GM18870 (cell line): ENCODE results near the gene P2RY8.

ENCODE experiments used
- ATAC-seq: cut with Tn5 transposase; IDR thresholded peaks from one replicate; pipeline ENCODE4 v1.9.1; 2021; ENCODE audit warnings: moderate library complexity; ENCODE audit not compliant: unreplicated experiment

Gene P2RY8

DNA sequence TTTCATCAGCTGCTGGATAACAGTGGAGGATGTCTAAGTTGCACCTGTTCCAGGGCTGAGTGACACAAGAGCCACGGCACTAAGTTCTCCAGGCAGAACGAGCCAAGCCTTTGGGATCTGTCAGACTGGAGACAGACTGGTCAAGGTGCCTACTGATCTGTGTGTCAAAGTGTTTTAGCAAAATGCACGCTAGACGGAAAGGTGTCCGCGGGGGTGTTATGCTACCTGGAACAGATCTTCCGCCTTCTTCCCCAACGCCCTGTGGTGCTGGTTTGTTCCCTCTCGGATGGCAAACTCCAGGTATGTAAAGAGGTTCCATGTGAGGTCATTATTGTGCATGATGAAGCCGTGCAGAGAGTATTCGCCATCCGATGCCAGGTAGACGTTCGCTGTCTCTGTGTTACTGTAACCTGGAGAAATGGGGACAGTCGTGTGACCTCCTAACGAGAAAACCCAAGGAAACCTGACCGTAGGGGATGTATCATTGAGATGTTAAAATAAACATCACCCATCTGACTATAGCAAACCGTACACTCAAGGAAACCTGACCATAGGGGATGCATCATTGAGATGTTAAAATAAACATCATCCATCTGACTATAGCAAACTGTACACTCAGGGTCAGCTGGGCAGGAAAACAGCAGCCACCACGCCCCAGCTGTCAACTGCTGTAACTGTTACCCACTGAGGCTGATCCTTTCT is 115.4 kb downstream of the P2RY8 start:
- ATAC-seq, result no peak

DNA sequence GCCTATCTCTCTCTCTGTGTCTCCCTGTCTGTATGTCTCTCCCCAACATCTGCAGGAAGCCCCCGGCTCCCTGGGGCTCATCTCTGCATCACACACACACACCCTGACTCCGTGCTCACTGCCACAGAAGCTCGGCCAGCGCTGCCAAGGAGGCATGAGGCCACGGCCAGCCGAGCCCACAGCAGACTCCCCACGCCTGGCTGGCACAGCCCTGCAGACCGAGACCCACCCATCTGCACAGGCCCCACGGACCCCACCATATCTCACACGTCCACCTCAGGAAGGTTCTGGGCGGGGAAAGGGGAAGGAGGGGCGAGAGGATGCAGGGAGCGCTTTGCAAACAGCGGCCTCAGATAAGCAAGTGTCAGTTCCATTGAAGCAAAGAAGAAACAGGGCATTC is 116.6 kb downstream of the P2RY8 start:
- no peak for ATAC-seq

DNA sequence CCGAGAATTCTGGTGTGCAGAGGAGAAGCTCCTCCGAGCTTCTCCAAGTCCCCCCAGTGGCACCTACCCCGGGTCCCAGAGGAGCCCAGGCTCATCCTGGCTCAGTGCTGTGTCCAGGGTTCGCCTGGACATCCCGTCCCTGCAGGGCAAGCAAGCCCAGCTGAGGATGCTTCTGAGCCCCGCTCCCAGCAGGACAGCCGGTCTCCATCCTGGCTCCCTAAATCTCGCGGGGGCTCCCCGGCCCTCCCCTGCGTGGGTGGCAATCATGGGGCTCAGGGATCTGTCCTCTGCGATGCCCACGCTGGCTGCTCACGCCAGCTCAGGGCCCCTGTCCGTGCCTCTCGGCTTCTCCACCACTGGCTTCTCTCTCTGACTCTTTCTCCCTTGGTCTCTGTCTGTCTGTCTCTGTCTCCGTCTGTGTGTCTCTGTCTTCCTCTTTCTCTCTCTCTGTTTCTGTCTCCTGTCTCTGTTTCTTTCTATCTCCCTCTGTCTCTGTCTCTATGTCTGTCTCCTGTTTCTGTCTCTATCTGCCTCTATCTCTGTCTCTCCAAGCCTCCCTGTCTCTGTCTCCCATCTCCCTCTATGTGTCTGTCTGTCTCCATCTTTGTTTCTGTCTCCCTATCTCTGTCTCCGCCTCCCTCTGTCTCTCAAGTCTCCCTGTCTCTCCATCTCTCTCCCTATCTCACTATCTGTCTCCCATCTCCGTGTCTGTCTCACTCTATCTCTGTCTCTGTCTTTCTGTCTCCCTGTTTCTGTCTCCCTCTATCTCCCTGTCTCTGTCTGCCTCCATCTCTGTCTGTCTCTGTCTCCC is 117.2 kb downstream of the P2RY8 start:
- ATAC-seq, result no peak

- ATAC-seq, result no peak
These were observed 118.0 kb downstream of the P2RY8 start for GRCh38 chrX:1418901-1419544.

DNA sequence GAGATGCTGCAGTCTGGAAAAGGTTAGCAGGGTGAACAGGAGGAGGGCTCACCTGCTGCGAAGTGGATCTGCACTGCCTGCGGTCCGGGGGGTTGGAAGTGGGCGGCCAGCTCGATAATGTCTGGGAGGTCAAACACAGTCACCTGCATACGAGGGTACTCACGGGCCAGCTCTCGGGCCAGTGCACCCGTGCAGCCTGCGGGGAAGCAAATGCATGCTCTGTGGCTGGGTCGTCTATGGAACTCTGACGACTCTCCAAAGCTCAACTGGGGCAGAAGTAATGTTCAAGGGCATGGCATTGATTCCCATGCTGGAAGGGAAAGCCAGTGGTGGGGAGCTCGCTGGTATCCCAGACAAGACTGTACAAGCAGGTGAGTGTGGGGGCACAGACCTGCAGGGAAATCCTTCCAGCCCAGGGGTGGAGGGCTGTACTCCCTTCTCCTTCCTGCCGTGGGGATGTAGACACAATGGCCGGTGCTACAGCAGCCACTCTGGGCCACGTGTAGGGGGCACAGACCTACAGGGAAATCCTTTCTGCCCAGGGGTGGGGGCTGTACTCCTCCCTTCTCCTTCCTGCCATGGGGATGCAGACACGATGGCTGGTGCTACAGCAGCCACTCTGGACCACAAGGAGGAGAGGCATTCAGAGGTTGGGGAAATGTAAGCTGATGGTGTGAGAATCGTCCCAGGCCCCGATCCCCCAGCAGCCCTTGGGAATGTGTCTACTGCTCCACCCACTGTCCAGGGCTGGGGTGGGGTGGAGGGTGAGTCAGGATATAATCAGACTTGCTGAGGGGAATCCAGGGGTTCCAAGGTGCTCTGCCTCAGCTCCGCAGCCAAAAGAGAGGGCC is 118.8 kb downstream of the P2RY8 start:
- ATAC-seq, result no peak

- no peak for ATAC-seq
These were observed 119.8 kb downstream of the P2RY8 start for GRCh38 chrX:1416965-1417760.

DNA sequence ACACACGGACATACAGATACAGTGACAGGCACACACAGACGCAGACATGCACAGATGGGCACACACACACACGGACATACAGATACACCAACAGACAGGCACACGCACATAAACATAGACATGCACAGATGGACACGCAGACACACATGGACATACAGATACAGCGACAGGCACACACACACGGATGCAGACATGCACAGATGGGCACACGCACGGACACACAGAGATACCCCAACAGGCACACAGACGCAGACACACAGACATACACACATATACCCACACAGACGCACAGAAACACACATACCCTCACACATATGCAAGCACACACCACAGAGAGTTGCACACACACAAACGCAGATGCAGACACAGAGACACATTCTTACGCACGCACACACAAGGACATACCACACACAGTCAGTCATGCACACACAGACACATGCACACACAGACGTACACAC is 120.6 kb downstream of the P2RY8 start:
- no peak for ATAC-seq
